NCI-H2196 (cell line): Measurements from ENCODE around the gene LRIT3.
"Not testable (repeated sequence)": the region's sequence is repeated elsewhere in the genome, so short reads cannot be mapped to it uniquely, and the experiment has no call there.

ENCODE experiments used
- DNase-seq: peaks from one replicate; lab custom pipeline; 2025; ENCODE audit not compliant: unreplicated experiment; lab: John Stamatoyannopoulos, UW

Gene LRIT3

DNA sequence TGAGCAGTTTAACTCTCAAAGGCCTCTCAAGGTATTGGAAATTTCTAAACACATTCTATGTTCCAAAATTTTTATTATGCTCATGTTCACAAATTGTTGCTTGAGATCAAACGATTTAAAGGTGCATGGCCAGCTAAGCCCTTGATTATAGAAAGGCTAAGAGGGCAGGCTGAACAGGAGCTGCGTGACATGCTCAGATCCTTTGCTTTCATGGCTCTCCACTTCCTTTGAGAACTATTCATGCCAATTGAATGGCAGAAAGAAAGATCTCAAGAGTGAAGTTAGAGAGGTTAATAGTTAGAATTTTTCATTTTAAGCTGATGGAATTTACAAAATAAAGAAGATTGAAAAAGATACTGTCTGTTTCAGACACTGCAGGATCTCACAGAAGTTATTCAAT, 594 bp downstream of the LRIT3 start:
- no peak for DNase-seq

DNA sequence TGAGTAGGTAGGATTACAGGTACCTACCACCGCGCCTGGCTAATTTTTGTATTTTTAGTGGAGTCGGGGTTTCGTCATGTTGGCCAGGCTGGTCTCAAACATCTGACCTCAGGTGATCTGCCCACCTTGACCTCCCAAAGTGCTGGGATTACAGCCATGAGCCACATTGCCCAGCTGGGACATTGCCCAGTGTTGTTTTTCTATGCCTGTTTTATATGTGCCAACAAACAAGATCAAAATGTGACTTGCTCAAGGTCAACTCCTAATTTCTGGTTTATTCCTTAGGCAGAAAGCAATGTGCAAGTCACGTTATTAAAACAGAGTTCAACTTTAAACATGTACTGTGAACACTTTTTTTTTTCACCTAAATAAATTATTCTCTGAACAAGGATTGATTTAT, 2.7 kb downstream of the LRIT3 start:
- no peak for DNase-seq

DNA sequence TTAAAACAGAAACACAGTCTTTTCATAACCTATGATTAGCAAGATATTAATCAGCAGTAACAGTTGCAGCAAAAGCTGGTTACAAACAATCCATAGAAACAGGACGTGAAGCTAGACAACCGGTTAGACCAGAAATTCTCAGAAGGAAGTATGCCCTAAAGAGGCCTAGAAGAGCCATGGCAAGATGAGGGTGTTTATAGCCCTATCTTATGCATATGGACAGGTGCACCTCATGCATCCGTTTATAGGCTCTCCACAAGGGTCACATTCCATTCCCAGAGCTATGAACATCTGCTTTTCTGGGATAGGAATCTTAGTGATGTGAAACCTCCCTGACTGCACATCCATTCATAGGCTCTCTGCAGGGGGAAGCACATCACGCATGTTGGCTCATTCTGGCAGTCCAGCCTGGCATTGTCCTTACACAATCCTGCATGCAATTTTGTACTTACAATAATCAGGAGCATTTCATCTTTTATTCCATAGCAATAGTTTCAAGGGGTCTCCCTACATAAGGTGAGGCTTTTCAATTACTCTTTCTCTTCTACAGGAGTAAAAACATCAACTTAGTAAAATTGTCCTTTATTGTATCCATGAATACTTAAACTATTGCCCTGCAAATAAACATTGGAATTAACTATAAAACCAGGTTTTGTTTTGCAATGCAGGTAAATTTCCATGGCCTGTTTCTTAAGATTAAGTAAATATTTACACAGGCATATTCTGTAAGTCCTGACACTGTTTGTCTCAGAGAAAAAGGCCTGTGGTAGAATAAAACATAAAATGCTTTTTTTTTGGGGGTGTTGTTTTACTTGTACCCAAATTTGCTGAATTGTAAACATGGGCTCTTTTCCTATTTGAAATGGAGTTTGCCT, 11.8 kb downstream of the LRIT3 start:
- DNase-seq, result not testable (repeated sequence)

DNA sequence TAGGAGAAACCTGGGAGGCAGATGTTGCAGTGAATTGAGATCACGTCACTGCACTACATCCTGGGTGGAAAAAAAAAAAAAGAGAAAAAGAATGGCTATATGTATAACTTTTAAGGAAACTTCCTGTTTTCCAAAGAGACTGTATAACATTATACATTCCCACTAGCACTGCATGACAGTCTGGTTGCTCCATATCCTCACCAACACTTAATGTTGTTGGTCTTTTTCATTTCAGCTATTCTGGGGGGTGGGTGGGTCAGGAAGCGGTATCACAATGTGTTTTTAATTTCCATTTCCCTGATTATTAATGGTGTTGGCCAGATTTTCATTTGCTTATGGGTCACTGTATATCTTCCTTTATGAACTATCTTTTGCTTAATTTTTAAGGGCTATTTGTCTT, 13.4 kb downstream of the LRIT3 start:
- DNase-seq, result no peak

DNA sequence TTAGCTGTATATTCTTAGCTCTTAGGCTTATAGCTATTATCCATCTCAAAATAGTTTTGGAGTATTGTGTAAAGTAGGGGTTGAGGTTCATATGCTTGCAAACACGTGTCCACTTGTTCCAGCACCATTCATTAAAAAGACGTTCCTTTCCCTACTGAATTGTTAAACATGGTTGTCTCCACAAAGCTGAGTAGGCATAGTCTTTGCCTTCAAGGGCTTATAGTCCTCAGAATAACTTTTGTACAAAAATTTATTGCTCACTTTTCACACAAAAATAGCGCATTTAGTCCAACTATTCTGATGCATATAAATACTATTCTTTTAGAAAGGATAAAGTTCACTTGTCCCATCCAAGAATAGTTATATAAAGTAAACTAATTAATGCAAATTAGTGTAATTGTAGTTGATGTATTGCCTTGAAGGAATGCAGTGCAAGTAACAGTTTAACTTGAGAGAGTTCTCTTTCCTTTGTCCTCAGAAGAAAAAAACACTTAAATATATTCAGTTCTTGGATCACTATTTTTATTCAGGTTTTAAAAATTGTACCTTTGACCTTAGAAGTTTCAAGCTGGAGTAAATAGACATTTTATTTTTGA, 14.1 kb downstream of the LRIT3 start:
- no peak for DNase-seq

DNA sequence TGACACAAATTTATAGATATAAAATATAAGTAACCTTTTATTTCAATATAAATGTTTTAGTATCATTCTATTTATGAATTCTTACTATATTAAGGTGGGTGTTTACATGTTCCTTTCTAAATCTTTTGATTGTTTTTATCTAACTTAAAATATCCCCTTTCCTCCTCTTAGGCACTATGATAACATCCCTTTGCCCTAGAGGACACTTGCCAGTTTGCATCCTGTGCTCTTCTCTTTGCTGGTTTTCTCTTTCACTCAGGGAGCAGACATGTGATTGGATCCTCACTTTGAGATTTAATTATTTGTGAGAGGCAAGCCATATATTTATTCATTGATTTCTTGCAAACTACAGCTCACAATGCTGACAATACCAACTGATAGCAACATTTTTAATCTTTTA, 16.2 kb downstream of the LRIT3 start:
- no peak for DNase-seq

DNA sequence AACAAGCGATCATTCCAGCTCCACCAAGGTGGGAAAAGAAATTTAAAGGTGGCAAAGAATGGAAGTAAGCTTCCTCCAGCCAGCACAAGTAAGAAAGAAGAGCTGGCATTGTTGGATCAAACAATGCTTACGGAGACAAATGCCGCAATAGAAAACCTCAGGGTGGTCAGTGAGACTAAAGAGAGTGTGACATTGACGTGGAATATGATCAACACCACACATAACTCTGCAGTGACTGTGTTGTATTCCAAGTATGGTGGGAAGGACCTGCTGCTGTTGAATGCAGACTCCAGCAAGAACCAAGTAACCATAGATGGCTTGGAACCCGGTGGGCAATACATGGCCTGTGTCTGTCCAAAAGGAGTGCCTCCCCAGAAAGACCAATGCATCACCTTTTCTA, 22.2 kb downstream of the LRIT3 start:
- no peak for DNase-seq

DNA sequence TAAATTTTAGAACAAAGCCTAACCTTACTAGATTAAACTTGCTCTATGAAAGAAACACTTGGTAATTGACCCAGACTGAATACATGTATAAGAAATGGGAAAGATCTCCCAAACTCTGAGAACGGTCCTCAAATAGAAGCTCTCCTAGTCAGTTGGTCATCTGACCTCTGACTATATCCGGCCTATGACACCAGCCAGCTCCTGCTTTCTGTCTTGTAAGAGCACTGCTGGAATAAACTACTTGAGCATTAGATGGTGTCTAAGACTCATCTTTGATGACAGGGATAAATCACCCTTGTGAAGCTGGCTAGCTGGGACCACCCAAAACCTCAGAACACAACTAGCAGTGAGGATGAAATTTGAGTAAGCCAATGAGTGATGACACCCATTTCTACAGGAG, 24.2 kb downstream of the LRIT3 start:
- no peak for DNase-seq

DNA sequence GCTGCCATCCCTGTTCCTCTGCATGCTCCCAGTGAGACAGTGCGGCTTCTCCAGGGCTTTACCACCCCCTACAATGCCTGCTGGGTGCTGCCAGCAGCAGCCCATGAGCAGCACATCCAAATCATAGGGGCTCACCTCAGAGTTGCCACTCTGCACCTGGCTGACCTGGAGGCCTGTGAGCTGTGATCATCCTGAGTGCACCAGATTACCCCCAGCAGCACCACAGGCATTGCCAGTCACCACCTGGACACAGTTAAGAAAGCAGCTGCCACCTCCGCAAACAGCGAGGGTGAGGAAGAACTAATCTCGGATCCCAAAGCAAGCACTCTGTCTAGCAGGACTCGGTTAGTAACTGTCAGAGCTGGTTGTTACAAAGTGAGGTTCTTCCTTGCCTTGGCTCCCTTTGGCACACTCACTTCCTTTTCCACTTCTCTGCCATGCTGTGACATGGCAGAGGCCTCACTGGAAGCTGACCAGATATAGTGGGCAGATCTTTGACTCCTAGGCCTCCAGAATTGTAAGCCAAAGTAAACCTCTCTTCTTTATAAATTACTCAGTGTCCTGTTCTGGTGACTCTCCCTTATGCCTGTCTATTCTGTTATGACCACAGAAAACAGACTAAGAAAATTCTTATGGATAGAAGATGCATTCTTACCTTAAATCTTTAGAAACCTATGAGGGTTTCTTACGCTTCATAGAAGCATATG, 25.2 kb downstream of the LRIT3 start:
- no peak for DNase-seq

DNA sequence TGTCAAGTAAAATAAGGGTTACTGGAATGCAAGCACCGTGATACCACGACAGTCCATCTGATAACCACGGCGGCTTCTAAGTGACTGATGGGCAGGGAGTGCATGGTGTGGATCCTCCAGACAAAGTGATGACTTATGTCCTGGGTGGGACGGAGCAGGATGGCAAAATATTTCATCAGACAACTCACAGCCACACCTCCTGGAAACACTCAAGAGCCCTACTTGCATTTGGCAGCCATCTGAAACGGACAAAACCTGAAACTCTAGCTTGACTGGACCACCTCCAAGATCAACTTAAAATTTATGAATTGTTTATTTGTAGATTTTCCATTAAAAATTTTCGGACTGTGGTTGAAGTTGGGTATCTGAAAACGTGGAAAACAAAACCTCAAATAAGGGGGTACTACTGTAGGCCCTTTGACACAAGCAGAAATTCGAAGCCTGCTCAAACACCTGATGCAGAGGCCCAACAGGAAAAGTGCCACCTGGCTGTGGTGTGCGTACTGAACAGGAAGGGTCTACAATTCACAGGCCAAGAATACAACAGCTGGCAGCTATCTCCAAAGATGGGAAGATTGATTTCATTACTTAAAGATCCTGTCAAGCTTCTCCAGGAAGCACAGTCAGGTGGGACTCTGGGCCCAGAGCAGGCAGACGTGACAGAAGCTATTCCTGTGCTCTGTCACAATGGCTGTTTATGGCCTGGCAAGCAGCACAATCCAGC, 26.0 kb downstream of the LRIT3 start:
- no peak for DNase-seq

DNA sequence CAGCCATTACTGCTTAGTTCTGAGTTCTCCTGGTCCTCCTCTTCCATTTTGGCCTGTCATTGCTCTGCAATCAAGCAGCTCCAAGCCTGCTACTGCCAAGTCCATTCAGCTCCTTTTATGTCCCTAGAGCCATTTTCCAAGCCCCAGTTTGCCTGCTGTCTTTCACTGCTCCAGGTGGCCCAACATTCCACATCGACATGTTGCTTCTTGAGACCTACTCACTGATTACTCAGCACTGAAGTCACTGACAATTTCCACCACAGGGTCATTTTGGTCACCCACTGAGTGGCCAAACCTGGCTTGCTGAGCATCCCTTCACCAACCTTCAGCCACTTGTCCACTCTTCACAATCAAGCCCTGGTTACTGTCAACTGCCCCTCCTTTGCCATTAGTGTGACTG, 27.2 kb downstream of the LRIT3 start:
- DNase-seq, result no peak

DNA sequence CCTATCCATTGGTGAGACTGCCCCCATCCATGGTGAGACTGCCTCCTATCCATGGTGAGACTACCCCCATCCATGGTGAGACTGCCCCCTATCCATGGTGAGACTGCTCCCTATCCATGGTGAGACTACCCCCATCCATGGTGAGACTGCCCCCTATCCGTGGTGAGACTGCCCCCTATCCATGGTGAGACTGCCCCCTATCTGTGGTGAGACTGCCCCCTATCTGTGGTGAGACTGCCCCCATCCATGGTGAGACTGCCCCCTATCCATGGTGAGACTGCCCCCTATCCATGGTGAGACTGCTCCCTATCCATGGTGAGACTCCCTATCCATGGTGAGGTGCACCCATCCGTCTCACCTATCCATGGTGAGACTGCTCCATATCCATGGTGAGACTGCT, 27.6 kb downstream of the LRIT3 start:
- not testable (repeated sequence) for DNase-seq

DNA sequence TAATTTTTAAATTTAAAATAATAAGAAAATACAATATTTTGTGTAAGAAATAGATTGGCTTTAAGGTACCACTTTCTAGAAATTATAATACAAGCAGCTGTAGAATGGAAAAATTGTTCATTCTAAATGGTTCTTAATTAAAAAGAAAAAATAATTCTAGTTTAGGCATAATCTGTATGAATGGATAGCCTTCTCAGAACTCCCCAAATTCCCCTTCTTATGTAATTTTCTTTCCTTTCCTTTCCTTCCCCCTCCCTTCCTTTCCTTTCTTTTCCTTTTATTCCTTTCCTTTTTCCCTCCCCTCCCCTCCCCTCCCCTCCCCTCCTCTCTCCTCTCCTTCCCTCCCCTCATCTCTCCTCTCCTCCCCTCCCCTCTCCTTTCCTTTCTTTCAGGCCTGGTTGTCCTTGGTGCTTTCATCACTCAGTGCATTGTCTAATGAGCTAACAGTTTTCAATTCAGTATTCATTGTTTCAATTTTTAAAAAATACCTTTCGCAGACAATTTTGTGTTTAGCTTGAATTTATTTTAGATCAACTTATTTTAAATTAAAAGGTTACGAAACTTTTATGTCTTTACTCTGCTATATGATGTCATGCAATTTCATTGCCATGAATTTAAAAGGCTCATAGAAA, 28.8 kb downstream of the LRIT3 start:
- no peak for DNase-seq

DNA sequence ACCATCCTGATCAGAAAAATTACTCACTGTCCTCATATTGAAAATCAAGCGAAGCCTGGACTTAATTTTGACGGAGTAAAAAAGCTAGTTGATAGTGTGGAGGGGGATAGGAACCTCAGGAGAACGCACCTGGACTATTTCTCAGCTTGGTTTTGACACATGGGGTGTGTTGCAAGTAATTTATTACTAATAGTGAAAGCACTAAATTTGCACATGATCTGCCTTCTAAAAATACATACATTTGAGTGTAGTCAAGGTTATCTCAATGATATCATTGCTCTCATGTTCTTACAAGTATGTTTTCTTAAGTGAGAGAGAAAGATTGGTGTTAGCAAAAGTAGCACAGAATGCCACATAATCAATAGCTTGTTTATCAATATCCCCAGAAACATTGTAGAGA, 29.5 kb downstream of the LRIT3 start:
- DNase-seq, result no peak

DNA sequence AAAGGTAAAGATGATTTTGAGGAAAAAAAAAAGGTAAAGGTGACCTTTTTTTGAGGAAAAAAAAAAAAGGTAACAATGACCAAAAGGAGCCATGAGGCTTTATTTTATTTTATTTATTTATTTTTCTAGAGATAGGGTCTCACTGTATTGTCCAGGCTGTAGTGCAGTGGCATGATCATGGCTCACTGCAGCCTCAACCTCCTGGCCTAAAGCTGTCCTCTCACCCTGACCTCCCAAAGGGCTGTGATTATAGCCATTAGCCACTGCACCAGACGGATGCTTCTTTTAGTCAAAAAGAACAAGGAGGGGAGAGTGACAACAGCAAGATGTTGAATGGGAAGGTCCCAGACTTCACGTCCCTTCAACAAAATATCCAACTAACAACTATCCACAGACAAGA, 30.4 kb downstream of the LRIT3 start:
- DNase-seq, result no peak

DNA sequence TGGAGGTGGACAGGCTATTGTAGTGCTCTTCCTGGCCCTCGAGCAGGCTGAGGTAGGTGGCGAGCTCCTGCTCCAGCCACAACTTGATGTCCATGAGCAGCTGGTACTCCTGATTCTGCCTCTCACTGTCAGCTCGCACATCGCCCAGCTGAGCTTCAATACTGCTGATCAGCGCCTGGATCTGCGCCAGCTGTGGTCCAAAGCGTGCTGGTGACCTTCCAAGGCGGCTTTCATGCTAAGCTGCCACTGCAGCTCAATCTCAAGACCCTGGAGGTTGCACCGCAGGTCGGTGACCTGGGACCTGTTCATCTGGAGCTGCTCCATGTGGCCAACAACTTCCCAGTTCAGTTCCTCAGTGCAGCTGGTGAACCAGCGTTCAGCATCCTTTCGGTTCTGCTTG, 31.2 kb downstream of the LRIT3 start:
- no peak for DNase-seq

DNA sequence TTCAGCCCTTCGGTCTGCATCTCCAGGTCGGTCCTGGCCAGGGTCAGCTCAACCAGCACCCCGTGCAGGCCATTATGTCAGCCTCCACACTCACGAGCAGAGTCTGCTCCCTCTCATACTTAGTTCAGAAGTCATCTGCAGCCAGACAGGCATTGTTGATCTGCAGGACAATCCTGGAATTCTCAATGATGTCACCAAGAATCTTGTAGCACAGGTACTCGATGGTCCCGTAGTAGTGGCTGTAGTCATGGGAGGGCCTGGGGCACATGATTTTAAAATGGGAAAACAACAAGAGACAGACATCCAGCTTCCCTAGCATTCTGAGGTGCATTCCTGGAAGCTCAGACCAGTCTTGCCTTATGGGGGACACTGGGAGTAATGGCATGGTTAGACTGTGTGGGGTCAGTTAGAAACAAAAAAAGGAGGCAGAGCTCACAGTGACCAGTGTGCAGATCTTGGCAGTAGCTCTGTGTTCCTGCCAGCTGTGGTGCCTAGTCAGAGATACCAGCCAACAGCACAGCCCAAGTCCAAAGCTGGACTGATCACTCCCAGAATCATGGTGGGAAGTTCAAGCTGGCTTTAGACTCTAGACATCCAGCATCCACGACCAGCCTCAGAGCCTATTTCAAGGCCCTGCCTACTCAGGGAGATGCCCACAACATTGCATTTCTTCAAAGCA, 31.9 kb downstream of the LRIT3 start:
- no peak for DNase-seq

DNA sequence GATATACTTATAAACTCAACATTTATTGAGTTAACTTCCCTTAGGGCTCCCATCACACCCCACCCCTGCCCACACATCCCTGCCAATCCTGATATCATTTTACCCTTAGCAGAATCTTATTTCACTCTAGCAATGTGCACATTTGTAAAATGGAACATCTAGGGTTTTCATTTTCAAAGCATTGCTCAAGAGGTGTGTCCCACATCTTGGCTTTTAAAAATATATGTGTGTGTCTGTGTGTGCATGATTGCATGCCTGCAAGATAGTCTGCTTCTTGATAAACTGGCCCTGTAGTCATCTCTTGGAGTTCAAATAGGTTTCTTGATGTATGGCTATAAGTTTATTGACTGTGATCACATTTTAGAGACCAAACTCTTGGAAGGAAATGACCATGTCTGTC, 38.4 kb downstream of the LRIT3 start:
- DNase-seq, result no peak

DNA sequence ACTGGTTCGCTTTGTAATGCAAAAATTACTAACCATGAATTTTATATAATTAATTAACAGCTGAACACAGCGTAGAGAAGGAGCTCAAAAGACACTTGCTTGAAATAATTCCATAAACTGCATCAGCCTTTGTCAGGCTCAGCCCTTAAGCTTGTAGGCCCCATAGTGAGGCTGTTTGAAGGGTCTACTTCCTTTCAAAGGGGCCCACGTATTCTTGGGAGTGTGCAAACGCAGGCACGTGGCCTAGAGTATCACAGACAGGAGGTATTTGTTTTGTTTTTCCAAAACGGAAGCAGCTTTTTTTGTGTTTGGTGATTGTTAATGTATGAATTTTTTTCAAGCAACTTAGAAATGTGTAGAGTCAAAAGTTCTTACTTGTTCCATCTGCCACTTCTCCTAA, 39.2 kb downstream of the LRIT3 start:
- DNase-seq, result no peak

DNA sequence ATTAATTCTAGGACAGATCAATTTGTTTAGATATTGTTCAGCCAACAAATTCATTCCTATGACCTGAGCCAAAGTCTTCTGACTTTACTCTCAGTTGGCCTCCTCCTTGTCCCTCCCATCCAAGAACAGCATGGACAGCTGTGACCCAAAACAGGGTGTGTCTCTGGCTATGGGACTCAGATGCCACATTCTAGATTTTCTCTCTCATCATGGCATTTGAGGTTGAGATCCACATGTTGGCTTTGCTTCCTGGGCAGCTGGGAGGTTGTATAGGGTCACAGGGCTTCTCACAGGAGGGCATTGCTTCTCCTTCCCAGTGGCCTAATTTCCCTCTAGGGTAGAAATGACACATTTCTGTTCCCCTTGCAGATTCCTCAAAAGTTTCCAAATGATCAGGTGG, 42.2 kb downstream of the LRIT3 start:
- DNase-seq, result no peak
